ENCODE data around the gene ABLIM3. TPM values are rescaled to one million over a fixed set of nuclear protein-coding genes. Genes with fewer than 3 reads are reported as not detected.

ABLIM3 gene
- total RNA-seq, 3 donors from 2014 or later (not counting 1 experiment from before 2014, with no cell fraction given) = 0.41 to 2.4 (median 1.2) TPM

DNA sequence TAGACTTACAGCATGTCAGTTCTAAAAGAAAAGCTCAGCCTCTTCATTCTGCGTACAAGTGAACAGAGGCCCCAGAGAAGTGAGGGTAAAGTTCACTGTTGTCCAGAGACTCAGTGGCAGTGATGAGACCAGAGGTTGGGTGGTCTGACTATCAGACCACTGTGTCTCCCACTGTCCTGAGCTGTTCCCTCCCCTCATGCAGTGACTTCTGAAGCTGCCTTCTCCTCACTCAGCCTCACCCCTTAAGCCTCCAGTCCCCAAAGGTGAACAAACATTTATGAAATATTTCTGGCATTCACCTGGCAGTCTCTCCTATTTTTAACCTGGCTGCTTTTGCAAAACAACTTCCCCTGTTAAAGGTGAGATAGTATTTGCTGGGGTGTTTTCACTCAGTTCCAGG is 54.7 kb downstream of the ABLIM3 start:
- H3K9me3 ChIP-seq (ENCODE audit: control insufficient read depth, insufficient read depth, low read length) = no peaks in the 10 kb centered on the region
- Mint-ChIP-seq H3K4me1 (no peaks in the 10 kb centered on the region), H3K36me3 (no peaks in the 10 kb centered on the region), H3K4me3 (no peak overlapping the region), H3K9me3 (no peaks in the 10 kb centered on the region), H3K27me3 (ENCODE audit: low read depth in 2 of 2) (peaks cover 4 to 10% of the 10 kb centered on the region in 2 donors), H3K27ac (no peak overlapping the region)
- DNase-seq = no peak
- intact Hi-C loops (cut with micrococcal nuclease) = no loop called here
- H3K4me1 ChIP-seq (ENCODE audit: control insufficient read depth, insufficient read depth, low read length) = no peaks in the 10 kb centered on the region
- WGBS (ENCODE audit: insufficient coverage) = 100% methylated on average over 1 of the region's 1 CpG
- no peak for ATAC-seq
- TF ChIP-seq, protein P1, sequence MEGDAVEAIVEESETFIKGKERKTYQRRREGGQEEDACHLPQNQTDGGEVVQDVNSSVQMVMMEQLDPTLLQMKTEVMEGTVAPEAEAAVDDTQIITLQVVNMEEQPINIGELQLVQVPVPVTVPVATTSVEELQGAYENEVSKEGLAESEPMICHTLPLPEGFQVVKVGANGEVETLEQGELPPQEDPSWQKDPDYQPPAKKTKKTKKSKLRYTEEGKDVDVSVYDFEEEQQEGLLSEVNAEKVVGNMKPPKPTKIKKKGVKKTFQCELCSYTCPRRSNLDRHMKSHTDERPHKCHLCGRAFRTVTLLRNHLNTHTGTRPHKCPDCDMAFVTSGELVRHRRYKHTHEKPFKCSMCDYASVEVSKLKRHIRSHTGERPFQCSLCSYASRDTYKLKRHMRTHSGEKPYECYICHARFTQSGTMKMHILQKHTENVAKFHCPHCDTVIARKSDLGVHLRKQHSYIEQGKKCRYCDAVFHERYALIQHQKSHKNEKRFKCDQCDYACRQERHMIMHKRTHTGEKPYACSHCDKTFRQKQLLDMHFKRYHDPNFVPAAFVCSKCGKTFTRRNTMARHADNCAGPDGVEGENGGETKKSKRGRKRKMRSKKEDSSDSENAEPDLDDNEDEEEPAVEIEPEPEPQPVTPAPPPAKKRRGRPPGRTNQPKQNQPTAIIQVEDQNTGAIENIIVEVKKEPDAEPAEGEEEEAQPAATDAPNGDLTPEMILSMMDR (IDR thresholded peaks at IDR 0.05) = no peak
- no peaks in the 10 kb centered on the region for H3K27me3 ChIP-seq (ENCODE audit: control insufficient read depth, insufficient read depth, low read length)
- H3K4me3 ChIP-seq (ENCODE audit: low read length) = no peak overlapping the region
- H3K27ac ChIP-seq (ENCODE audit: low read length) = no peak overlapping the region
- no peaks in the 10 kb centered on the region for H3K36me3 ChIP-seq (ENCODE audit: control insufficient read depth, insufficient read depth, low read length)

DNA sequence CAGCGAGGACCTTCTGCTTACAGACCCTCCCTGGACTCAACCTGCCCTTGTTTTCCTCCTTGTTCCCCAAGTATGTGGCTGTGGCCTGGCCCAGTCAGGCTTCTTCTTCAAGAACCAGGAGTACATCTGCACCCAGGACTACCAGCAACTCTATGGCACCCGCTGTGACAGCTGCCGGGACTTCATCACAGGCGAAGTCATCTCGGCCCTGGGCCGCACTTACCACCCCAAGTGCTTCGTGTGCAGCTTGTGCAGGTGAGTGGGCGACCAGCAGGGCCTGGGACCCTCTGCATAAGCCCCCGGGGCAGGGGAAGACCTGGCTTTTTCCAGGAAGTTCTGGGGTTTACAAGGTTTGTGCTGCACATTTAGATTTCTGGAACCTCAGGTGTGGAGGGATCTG is 56.9 kb downstream of the ABLIM3 start:
- DNase-seq = no peak
- no peak overlapping the region for H3K4me3 Mint-ChIP-seq

DNA sequence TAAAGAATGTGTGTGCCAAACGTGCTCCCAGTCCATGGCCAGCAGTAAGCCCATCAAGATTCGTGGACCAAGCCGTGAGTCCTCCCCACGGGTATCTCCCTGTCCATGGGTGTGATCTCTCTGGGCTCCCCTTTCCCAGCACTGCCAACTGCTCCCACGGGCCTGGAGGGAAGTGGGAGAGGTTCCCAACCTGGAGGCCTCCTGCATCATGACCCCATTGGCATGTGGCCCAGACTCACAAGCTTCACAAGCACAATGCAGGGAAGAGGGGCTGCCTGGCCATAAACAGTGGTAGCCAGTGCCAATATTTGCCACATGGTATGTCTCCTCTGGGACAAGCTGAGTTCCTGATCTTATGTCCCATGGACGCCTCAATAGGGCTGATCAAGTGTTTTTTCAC is 59.1 kb downstream of the ABLIM3 start:
- Histone ChIP-seq H3K27ac (ENCODE audit: low read length) (no peak overlapping the region), H3K27me3 (ENCODE audit: control insufficient read depth, insufficient read depth, low read length) (no peaks in the 10 kb centered on the region), H3K4me1 (ENCODE audit: control insufficient read depth, insufficient read depth, low read length) (no peaks in the 10 kb centered on the region), H3K9me3 (ENCODE audit: control insufficient read depth, insufficient read depth, low read length) (no peaks in the 10 kb centered on the region), H3K36me3 (ENCODE audit: control insufficient read depth, insufficient read depth, low read length) (no peaks in the 10 kb centered on the region), H3K4me3 (ENCODE audit: low read length) (no peak overlapping the region)
- no peak for DNase-seq
- TF ChIP-seq, protein P1 (IDR thresholded peaks at IDR 0.05) = no peak
- Mint-ChIP-seq H3K36me3 (no peaks in the 10 kb centered on the region), H3K4me3 (no peak overlapping the region), H3K27ac (no peak overlapping the region), H3K9me3 (no peaks in the 10 kb centered on the region), H3K27me3 (ENCODE audit: low read depth in 2 of 2) (no peaks in the 10 kb centered on the region), H3K4me1 (no peaks in the 10 kb centered on the region)
- 77% methylated on average over 6 of the region's 6 CpGs for WGBS (ENCODE audit: insufficient coverage)
- no peak for ATAC-seq
- intact Hi-C loops (cut with micrococcal nuclease) = no loop called here

More for the DNA sequence above, 56.9 kb downstream of the ABLIM3 start:
- H3K4me1 ChIP-seq (ENCODE audit: control insufficient read depth, insufficient read depth, low read length) = no peaks in the 10 kb centered on the region
- no peaks in the 10 kb centered on the region for H3K27me3 ChIP-seq (ENCODE audit: control insufficient read depth, insufficient read depth, low read length)
- WGBS (ENCODE audit: insufficient coverage) = 92% methylated on average over 9 of the region's 9 CpGs
- H3K27ac ChIP-seq (ENCODE audit: low read length) = no peak overlapping the region
- Mint-ChIP-seq H3K9me3 (no peaks in the 10 kb centered on the region), H3K4me1 (no peaks in the 10 kb centered on the region), H3K36me3 (no peaks in the 10 kb centered on the region), H3K27ac (no peak overlapping the region), H3K27me3 (ENCODE audit: low read depth in 2 of 2) (no peaks in the 10 kb centered on the region)
- H3K36me3 ChIP-seq (ENCODE audit: control insufficient read depth, insufficient read depth, low read length) = no peaks in the 10 kb centered on the region
- intact Hi-C loops (cut with micrococcal nuclease) = no loop called here
- no peak for ATAC-seq
- no peak overlapping the region for H3K4me3 ChIP-seq (ENCODE audit: low read length)
- TF ChIP-seq, protein P1 (IDR thresholded peaks at IDR 0.05) = no peak
- H3K9me3 ChIP-seq (ENCODE audit: control insufficient read depth, insufficient read depth, low read length) = no peaks in the 10 kb centered on the region

DNA sequence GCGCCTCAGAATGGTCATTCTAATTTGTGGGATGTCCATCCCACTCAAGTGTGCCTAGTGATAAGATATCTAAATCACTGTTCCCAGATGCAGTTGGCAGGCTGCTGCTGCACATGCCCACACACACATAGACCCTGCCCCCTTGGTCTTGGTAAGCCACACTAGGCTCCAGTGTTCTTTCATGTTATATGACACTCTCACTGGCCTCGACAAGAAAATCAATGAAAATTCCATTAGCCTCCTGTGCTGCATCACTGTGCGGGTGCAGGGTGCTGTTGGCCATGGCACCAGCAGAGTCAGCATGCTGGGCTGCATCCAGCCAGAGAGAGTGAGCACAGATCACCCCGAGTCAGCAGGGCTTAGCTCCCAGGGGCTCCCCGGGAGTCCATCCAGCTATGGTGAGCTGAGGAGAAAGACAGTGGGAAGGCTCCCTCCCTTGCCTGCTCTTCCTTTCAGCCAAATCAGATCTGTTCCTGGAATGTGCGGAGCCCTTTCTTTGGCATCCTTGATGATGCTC is 59.9 kb downstream of the ABLIM3 start:
- WGBS (ENCODE audit: insufficient coverage) = 89% methylated on average over 6 of the region's 6 CpGs
- DNase-seq (no peak), ATAC-seq (no peak)
- Mint-ChIP-seq H3K4me3 (no peak overlapping the region), H3K27me3 (ENCODE audit: low read depth in 2 of 2) (no peaks in the 10 kb centered on the region), H3K36me3 (no peaks in the 10 kb centered on the region), H3K4me1 (no peaks in the 10 kb centered on the region), H3K27ac (no peak overlapping the region), H3K9me3 (no peaks in the 10 kb centered on the region)
- intact Hi-C loops (cut with micrococcal nuclease) = no loop called here
- no peaks in the 10 kb centered on the region for H3K4me1 ChIP-seq (ENCODE audit: control insufficient read depth, insufficient read depth, low read length)
- no peaks in the 10 kb centered on the region for H3K27me3 ChIP-seq (ENCODE audit: control insufficient read depth, insufficient read depth, low read length)
- no peak overlapping the region for H3K4me3 ChIP-seq (ENCODE audit: low read length)
- TF ChIP-seq, protein P1 (IDR thresholded peaks at IDR 0.05) = no peak
- H3K36me3 ChIP-seq (ENCODE audit: control insufficient read depth, insufficient read depth, low read length) = no peaks in the 10 kb centered on the region
- H3K9me3 ChIP-seq (ENCODE audit: control insufficient read depth, insufficient read depth, low read length) = no peaks in the 10 kb centered on the region
- H3K27ac ChIP-seq (ENCODE audit: low read length) = no peak overlapping the region

Measured in natural killer cell (primary cell).